Femur (tissue), 1 donor: ENCODE measurements around the gene DPM3.
"Not testable (repeated sequence)": the region's sequence is repeated elsewhere in the genome, so short reads cannot be mapped to it uniquely, and the experiment has no call there.

Experiments used
- DNase-seq: peaks from one replicate; pipeline ENCODE4 v3.0.0-alpha.2; 2017

Gene DPM3

GRCh38 chr1:155139895-155140629, at the start of gene DPM3:
TSS of gene DPM3 (minus strand) at chr1:155140531. CDS start at chr1:155140240, 291 bp downstream.
- DNase-seq, result peak; percentile 93

DNA sequence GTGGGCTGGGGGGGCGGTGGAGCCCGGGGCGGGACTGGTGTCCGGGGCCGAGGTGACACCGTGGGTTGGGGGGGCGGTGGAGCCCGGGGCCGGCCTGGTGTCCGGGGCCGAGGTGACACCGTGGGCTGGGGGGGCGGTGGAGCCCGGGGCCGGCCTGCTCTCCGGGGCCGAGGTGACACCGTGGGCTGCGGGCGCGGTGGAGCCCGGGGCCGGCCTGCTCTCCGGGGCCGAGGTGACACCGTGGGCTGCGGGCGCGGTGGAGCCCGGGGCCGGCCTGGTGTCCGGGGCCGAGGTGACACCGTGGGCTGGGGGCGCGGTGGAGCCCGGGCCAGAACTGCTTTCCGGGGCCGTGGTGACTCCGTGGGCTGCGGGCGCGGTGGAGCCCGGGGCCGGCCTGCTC, 49.6 kb upstream of the DPM3 start:
- DNase-seq, result not testable (repeated sequence)

GRCh38 chr1:155188268-155188667, 47.9 kb upstream of the DPM3 start:
- DNase-seq, result peak; percentile 11

GRCh38 chr1:155187456-155187891, 47.1 kb upstream of the DPM3 start:
- peak; percentile 23 for DNase-seq

DNA sequence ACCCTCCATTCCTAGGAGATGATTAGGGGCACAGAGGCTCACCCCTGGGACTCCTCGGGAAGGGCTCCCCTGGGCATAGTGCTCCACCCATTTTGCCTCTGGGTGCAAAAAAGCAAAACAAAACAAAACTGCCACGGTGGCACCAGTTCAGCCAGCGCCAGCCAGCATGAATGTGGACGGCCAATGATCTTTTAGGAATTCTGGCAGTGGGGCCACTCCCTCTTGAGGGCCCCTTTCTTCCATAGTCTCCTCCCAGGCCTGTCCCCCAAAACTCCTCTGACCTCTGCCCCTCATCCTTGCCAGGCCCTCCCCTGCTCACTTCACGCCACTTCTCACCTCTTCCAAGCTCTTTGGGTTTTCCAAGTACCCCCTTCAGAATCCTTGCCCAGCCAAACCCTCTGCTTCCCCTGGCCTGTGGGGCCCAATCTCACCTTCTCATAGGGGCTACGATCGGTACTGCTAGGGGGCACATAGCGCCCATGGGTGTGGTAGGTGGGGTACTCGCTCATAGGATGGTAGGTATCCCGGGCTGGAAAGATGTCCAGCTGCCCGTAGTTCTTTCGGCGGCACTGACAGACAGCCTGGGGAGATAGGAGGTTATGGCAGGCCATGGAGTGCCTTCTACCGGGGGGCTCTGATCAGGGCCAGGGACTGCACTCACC, 46.6 kb upstream of the DPM3 start:
- peak; percentile 17 for DNase-seq

DNA sequence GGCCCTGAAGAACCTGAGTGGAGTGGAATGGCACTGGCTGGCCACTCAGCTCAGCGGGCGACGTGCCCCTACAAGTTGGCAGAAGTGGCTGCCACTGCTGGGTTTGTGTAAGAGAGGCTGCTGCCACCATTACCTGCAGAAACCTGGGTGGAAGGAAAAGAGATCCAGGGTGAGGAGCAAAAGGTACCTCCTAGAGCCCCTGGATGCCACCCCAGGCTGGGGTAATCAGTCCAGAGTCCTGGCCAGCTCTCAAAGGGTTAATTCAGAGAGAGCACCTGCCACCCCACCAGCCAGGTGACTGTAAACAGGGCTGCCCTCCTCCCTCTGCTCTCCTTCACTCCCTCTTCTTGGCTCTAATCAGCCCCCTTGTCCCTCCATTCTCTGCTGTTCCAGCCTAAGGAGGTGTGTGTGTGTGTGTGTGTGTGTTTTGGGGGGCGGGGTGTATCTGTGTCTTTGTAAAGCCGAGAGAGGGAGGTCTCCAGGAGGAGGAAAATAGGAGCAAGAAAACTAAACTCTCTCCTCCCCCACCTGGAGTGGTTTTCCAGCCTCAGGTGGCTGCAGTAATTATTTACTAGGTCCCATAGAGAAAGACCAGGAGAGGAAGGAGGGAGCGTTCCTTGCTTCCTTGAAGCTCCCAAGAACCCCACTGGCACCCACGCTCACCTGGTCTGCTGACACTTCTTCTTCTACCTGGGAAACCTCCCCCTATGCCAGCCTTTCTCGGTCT, 45.9 kb upstream of the DPM3 start:
- DNase-seq, result peak; percentile 24

- DNase-seq, result no peak
Observed at GRCh38 chr1:155185783-155186066, 45.4 kb upstream of the DPM3 start.

- DNase-seq, result peak; percentile 48
Observed at GRCh38 chr1:155184835-155185782, 44.8 kb upstream of the DPM3 start.

GRCh38 chr1:155184351-155184811, 44.0 kb upstream of the DPM3 start:
- peak; percentile 23 for DNase-seq

DNA sequence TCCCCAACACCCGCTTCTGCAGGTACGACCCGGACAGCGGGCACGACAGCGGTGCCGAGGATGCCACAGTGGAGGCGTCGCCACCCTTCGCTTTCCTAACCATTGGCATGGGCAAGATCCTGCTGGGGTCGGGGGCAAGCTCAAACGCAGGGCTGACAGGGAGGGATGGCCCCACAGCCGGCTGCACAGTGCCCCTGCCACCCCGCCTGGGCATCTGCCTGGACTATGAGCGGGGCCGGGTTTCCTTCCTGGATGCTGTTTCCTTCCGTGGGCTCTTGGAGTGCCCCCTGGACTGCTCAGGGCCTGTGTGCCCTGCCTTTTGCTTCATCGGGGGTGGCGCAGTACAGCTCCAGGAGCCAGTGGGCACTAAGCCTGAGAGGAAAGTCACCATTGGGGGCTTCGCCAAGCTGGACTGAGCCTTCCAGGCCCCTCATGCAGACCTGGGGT, 43.5 kb upstream of the DPM3 start:
- peak; percentile 27 for DNase-seq

DNA sequence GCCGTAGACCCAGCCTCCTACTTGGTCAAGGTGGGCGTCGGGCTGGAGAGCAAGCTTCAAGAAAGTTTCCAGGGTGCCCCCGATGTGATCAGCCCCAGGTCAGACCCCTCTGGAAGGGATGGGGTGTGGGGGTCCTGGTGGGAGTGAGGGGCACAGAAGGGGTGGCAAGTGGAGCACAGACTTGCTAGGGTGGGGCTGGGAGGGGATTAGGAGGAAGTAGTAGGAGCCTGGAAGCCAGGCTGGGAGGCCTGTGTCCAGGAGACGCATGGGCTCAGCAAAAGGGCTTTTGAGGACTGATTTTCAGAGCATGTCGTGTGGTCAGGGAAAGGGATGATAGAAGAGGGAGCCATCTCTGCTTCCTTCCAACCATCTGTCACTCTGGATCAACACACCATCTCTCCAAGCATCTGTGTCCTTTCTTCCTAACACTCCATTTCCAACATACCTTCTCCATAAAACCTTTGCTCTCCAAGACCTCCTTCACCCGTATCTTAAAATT, 41.8 kb upstream of the DPM3 start:
- DNase-seq, result no peak

DNA sequence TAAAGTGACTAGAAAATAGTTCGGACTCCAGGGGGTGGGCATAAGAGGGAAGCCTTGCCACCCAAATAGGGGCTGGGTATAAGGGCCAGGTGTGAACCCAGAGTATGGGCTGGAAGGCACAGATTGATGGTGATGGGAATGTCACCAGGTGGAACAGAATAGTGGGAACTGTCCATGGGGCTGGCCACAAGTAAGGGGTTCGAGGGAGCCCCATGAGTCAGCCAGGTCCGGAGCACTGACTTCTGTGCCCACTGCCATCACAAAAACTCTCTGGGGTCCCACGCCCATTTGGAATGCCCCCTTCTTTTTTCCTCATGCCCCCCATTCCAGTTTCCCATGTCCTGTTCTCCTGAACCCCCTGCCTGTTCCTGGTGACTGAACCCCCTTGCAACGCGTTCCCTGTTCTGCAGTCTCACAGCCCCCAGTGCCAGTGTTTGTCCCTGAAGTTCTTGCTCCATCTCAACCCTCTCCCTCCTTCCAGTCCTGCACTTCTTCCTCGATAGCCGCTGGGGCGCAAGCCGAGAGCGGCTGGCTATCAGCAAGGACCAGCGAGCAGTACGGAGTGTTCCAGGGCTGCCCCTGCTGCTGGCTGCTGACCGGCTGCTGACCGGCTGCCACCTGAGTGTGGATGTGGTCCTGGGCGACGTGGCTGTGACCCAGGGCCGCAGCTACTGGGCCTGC, 41.2 kb upstream of the DPM3 start:
- DNase-seq, result no peak

DNA sequence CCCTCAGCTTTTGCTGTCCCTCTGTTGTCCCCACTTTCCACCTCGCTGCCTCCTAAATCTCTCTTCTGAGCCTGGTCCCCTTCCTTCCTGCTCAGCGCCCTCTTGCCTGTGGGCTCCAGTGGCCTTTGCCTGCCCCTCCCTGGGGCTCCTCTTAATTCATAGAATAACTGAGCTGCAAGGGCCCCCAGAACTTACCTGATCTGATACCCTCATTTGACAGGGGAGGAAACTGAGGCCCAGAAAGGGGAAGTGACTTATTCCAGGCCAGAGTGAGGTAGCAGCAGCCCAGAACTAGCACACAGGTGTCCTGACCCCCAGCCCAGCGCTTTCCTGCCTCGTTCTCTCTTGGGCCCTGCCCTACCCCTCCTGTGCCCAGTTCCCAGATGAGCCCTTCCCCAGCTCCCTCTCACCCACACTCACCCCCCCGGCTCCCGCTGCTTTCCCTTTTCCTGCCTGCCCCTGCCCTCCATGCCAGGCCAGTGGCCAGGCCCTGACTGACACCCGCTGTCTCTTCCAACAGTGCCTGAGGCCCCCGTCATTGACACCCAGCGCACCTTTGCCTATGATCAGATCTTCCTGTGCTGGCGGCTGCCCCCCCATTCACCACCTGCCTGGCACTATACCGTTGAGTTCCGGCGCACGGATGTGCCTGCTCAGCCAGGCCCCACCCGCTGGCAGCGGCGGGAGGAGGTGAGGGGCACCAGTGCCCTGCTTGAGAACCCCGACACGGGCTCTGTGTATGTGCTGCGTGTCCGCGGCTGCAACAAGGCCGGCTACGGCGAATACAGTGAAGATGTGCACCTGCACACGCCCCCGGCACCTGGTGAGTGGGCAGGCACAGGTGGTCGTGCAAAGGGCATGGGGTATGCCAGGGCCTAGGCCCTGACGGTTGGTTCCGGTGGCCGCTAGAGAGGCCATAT, 39.0 kb upstream of the DPM3 start:
- no peak for DNase-seq

GRCh38 chr1:155178441-155179111, 38.2 kb upstream of the DPM3 start:
- DNase-seq, result no peak

GRCh38 chr1:155177918-155178281, 37.6 kb upstream of the DPM3 start:
- DNase-seq, result no peak

DNA sequence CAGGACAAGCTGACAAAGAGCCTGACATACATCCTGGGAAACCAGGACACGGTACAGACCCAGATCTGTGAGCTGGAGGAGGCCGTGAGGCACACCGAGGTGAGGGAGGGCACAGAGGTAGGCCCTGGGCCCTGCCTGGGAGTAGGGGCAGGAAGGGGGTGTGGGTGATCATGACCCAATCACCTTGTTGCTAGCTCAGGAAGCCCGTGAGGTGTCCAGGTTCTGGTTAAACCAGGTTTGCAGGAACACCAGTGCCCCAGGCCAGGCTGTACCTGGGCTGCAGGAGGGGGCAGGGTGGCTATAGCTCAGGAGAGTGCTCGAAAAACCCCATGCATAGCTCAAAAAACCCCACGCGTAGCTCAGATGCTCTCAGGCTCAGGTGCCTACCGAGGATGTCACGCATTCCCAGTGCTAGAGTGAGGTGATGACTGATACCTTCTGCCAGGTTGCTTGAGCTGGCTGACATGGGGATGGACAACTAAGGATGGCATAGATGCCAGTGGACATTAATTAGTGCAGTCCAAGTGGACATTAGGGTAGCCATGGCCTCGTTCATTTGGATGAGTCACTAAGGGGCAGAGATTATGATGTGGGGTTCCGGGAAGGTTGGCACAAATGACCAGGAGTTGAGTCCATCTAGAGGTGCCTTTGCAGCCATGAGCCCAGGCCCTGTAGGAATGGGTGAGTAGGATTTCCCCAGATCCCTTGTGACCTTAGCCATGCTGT, 37.0 kb upstream of the DPM3 start:
- DNase-seq, result no peak

DNA sequence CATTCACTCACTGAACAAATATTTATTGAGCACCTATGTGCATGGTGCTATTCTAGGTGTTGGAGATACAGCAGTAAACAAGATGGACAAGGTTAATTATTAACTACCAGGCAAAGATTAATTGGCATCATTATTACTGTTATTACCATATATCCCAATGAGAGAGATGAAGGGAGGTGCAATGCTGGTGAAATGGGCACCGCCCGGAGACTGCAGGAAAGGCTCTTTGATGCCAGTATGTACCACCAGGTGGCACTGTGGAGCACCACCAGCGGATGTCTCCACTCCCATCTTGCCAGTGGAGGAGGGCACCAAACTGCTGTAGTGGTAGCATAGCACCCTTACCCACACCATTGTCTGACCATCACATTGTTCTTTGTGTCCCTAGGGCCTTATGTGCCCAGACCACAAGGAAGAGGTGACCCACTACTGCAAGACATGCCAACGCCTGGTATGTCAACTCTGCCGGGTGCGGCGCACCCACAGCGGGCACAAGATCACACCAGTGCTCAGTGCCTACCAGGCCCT, 36.3 kb upstream of the DPM3 start:
- DNase-seq, result peak; percentile 86

DNA sequence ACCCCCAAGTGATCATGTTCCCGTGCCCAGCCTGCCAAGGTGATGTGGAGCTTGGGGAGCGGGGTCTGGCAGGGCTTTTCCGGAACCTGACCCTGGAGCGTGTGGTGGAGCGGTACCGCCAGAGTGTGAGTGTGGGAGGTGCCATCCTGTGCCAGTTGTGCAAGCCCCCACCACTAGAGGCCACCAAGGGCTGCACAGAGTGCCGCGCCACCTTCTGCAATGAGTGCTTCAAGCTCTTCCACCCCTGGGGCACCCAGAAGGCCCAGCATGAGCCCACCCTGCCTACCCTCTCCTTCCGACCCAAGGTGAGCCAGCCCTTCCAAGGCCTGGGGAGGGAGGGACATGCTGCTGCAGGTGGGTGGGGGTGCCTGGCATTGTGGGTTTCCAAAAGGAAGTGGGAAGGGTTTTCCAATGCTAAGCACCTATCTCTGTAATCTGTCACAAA, 35.6 kb upstream of the DPM3 start:
- DNase-seq, result peak; percentile 23
